HG03066 (cell line): ENCODE results near the gene CYSLTR2.

Experiments
- ATAC-seq: cut with Tn5 transposase; IDR thresholded peaks from one replicate; pipeline ENCODE4 v1.9.1; 2021; ENCODE audit warnings: low read depth; ENCODE audit not compliant: unreplicated experiment

The CYSLTR2 gene

DNA sequence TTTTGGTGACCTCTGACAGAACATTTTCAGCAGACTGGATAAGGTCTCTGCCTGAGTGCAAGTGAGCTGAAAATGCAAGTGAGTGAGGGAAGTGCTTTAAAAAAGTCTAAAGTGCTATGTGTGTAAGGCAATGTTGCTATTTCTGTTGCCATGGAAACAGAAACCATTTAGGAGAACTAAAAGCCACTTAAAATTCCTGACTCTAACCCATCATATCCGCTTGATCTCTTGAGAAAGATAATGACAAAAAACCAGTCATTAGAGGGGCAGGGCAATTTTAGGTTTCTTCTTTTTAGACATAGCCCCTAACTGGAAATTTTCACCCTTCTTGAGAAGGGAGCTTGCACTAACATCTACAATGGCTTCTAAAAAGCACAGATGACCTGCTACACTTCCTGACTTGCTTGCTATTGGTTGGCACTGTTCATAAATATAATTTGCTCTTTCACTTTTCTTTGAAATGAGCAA, at the start of gene CYSLTR2:
Gene CYSLTR2 (plus strand): TSS at position 458 of the 468 bp plus-strand sequence. CDS start 52,889 bp downstream, outside the sequence.
- peak; percentile 72 for ATAC-seq

DNA sequence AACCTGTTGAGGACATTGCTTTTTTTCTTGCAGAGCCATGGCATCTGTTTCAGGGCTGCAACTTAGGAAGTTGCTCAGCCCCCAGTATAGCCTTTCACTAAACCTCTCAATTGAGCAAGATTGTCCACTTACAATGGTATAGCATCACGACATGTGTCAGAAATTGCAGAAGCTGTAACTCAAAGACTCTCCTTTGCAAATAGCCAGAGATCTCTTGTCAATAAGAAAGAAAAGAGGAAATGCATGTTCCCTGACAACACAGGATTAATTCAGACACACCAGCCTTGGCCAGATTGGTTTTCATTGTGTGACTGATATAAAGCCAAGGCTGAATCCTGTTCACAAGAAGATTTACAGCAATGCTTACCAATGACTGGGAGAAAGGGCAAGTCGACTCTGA, 38.7 kb upstream of the CYSLTR2 start:
- no peak for ATAC-seq

- no peak for ATAC-seq
Measured at GRCh38 chr13:48618937-48619336, 34.8 kb upstream of the CYSLTR2 start.

DNA sequence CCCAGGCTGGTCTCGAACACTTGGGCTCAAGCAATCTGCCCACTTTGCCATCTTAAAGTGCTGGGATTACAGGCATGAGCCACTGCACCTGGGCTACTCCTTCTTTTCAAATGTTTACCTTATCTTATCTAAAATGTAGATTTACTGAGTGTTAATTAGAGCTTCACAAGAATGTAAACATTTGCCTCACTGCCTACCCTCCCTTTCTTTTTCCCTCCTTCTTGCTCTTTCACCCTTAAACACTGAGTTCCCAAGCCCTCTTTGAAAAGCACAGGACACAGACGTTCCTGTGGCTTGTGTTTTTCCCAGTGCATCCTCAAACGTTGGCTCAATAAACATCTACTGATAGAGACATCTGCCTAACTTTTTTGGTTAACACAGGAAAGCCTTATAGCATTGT, 32.7 kb upstream of the CYSLTR2 start:
- ATAC-seq: no peak

DNA sequence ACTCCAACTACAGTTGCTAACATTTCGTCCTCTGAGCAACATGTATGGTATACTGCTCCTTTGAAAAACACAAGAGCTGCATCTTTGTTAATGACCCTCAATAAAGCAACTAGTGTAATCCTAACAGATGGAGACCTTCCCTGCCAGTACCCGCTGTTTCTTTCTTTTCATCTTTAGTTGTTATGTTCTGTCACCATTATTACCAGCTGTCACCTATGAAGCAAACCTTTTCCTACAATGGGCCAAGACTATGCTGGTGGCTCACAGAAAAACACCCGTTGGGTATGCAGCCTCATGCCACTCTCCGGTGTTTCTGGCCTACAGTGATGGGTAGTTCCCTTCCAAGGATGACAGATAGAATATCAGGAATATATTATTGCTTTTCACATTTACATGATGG, 29.7 kb upstream of the CYSLTR2 start:
- ATAC-seq: no peak

DNA sequence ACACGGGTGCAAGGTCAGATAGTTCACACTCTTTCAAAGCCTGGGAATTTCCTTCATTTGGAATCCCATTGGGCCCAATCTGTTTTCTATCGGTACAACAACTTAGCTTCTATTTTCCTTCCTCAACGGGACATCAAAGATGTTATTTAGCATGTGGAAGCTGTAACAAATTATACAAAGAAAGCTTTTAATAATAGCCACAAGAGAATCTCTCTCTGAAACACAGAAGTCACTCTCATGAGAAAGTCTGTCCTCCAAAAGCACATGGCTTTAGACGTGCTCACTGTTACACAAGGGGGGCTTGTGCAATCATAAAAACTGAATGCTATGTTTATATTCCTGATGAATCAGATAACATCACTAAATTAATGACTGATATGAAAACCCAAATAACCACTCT, 28.9 kb upstream of the CYSLTR2 start:
- ATAC-seq: no peak

DNA sequence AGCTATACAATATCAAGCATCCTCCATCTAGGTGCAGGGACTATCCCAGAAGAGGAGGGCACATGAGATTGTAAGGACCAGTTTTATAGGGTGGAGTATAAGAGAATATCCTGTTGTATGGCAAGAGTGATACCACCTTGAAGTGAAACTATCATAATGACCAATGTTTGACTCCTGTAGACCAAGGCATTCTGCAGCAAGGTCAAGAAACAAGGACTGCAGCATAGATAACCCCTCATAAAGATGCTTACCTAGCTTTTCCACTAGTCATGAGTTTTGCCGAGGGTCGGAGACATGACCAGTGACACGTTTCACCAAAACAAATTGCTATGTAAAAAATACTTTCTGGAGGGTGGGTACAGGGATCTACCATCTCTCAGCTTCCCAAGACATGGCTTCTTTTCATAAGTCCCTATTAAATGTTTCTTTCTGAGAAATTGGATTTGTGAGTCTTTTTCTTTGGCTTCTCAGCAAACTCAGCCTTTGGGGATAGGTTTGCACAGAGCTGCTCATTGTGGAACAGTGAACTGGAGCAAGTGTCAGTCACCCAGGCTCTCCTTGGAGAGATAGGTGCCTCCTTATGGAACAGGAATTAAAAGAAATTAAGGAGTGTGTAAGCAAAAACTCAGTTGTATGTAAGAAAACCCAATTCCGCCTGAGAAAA, 28.2 kb upstream of the CYSLTR2 start:
- no peak for ATAC-seq

- no peak for ATAC-seq
Measured at GRCh38 chr13:48626077-48626449, 27.7 kb upstream of the CYSLTR2 start.

- ATAC-seq: no peak
Measured at GRCh38 chr13:48626726-48627451, 26.8 kb upstream of the CYSLTR2 start.

DNA sequence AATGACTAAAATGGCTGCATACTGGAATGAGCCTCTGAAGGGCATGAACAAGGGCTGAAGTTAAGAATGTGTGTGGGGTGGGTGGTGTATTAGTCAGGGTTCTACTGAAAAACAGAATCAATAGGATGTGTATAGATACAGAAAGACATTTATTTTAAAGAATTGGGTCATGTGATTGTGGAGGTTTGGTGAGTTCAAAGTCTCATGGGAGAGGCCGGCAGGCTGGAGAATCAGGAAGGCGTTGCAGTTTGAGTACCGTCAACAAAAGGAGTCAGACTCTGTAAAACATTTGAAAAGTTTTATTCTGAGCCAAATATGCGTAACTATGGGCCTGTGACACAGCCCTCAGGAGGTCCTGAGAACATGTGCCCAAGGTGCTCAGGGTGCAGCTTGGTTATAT, 24.5 kb upstream of the CYSLTR2 start:
- ATAC-seq: no peak

DNA sequence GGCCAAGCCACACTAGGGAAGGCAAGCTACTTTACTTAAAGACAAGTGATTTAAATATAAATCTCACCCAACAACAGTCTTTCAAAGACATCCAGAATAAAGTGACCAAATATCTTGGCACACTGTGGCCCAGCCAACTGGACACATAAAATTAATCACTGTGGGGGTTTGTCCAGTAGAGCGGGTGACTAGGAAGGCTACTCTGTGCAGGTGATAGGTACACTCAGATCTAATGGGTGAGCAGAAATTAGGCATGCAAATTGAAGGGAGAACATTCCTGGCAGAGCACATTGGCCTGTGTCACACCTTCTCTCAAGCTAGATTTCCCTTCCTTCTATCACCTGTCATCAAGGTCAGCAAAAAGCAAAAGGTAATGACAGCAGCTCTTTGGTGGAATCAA, 23.4 kb upstream of the CYSLTR2 start:
- ATAC-seq: no peak

- no peak for ATAC-seq
Measured at GRCh38 chr13:48630773-48631172, 23.0 kb upstream of the CYSLTR2 start.

- ATAC-seq: no peak
Measured at GRCh38 chr13:48631441-48631840, 22.3 kb upstream of the CYSLTR2 start.

DNA sequence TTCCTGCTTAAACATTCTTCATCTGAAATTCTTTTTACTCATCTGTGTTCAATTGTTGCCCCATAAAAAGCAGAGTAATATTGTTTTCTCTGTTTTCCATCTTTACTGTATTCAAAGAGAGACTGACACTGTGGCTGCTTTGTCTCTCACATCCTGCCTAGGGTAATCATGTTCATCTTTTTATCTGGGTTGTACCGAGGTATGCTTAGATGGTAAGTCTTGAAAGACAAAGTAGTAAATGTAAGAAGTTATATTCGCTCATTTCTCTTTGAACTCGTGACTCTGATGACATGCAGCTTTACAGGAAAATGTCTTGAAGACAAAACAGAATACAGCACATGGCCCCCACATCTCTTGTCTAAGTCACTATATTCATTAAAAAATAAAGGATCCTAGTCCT, 20.0 kb upstream of the CYSLTR2 start:
- ATAC-seq: no peak

- ATAC-seq: no peak
Measured at GRCh38 chr13:48634636-48635035, 19.1 kb upstream of the CYSLTR2 start.

DNA sequence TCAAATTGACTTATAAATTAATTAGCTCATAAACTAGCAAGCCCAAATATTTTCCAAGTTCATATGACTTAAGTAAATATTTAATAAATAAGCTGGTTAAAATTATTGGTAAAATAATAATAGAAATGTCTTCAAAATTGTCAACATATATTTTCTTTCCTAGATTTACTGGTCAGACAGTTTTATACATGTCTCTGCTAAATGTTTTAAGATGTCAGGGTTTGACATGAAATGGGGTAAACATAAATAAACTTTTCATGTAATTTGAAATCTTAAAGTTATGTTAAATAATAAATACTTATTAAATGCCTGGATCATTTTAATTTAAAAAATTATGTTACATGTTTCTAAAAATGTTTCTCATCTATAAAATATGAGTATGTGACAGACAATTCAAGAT, 18.3 kb upstream of the CYSLTR2 start:
- ATAC-seq: no peak

DNA sequence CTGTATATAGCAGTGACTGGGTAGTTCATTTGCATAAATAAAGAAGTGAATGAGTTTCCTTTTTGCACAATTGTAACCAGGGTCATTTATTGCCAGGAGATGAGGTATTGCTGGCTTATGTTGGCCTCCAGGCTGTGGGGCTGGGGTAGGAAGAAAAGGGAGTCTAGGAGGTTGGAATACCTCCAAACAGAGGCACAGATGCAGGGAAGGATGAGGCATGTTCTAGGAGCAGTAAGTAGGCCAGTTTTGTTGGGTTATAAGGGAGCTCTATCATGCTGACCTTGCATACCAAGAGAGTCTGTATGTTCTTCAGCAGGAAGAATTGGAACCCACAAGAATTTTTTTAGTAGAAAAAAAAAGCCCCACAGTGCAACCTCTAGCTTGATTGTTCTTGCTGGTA, 17.2 kb upstream of the CYSLTR2 start:
- no peak for ATAC-seq

DNA sequence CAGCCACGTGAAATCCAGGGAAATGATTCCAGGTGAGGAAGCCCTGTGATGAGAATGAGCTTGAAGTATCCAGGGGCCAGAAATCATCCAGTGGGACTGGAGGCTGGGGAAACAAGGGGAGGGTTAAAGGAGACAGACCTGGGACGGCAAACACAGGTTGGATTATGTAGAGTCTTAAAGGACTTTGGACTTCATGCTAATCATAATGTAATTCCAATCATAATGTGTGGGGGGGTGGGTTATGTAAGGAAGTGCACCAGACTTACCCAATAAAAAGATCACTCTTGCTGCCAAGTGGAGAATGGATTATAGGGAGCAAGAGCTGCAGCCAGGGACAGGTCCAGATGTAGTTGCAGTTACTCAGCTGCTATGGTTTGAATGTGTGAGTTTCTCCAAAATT, 16.1 kb upstream of the CYSLTR2 start:
- no peak for ATAC-seq

DNA sequence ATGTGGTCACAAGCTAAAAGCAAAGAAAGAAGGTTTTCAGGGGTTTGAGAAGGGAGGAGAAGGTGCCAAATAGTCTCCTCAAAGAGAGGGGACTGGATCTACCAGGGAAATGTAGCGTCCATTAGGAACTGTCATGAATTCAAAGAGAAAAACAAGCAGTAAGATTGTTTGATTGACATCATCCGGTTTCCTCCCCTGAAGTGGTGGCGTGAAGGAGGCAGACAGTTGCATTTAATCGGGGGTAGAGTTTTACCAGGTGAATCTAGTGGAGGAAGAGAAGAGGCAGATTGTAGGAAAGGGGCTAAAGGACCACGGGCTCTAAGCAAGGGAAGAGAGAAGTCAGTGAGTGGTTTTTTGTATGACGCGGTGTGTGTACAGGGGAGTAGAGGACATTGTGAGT, 13.0 kb upstream of the CYSLTR2 start:
- no peak for ATAC-seq

DNA sequence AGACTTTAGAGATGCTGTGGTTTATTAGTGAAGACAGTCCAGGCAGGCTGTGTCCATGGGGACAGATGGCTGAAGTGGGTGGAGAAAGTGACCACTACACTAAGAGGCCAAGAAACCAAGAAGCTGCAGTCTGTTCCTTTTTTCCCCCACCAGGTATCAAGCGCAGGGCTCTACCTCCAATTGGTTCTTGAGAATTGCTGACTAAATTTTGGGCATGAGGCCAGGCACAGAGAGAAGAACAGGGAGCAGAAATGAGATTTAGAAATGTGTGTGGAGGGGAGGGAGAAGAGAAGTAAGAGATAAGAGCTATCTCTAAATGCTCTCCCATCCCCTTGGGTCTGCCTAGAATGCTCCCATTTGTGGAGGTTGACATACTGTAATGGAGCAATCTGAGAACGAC, 12.3 kb upstream of the CYSLTR2 start:
- ATAC-seq: no peak

DNA sequence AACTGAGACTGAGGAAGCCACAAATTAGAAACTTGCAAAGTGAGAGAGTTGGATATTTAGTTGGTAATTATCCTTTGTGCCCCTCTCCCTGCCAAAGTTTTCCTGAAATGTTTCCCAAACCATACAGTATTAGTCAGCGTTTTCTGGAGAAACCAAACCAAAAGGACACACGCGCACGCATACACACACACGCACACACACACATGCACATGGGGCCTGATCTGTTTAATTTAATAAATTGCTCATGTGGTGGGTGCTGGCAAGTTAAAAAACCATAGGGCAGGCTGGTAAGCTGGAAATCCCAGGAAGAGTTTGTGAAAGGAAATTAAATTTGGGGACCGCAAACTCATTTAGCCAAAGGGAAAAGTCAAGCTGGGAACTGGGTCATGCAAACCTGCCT, 11.7 kb upstream of the CYSLTR2 start:
- ATAC-seq: no peak

DNA sequence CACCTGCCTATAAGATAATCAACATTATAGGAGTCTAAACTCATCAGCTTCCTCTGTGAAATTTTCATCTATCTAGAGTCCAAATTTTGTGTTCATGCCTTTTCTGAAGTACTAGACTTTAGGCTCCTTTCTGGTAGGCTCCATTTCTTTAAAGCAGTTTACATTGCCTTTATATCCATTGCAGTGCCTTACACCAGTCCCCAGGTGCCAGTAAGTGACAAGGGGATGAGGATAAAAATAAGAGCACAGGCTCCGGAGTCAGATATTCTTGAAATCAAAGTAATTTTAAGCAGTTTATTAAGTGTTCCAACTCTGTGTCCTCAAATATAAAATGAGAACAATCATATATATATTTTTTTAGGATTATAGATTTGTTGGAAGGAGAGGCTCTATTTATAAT, 10.6 kb upstream of the CYSLTR2 start:
- no peak for ATAC-seq
